Naive thymus-derived CD4-positive, alpha-beta T cell (primary cell): ENCODE data around the gene SMIM9. TPM values are rescaled to one million over a fixed set of nuclear protein-coding genes. Genes with fewer than 3 reads are reported as not detected.
A peak's percentile ranks its signal among the peaks of the same experiment; 100 is the strongest.
"Not testable (repeated sequence)": the region's sequence is repeated elsewhere in the genome, so short reads cannot be mapped to it uniquely, and the experiment has no call there.

ENCODE experiments used
- ATAC-seq: fragments of 150-1000 bp; cut with Tn5 transposase; 2 replicates; pipeline ENCODE4 v1.10.0; 2021; ENCODE audit warnings: mild to moderate bottlenecking, moderate library complexity
- CTCF ChIA-PET: fragments of 350-600 bp; sonication (Branson Sonifier 250); formaldehyde crosslinking; loops from one replicate; lab custom pipeline; 2021; ENCODE audit warnings: antibody characterized with exemption; lab: Charles Lee
- POLR2A ChIA-PET: fragments of 350-600 bp; sonication (Branson Sonifier 250); formaldehyde crosslinking; loops from one replicate; lab custom pipeline; 2021; ENCODE audit warnings: antibody characterized with exemption, inconsistent platforms; lab: Charles Lee
- DNase-seq, 9 donors: peaks; one replicate each; pipeline versions ENCODE4 v3.0.0 to v3.0.0-alpha.2; 2020 to 2022; ENCODE audit warnings: mixed read lengths in 1 of 9
- H3K27ac ChIP-seq: one replicate; pipeline ENCODE4 v1.7.0; 2013; ENCODE audit warnings: mild to moderate bottlenecking, low read depth, low read length, moderate library complexity
- H3K27me3 ChIP-seq, 2 donors: one replicate each; pipeline ENCODE4 v1.7.0; 2013; ENCODE audit warnings: low read length in 2 of 2, mild to moderate bottlenecking in 2 of 2, moderate library complexity in 2 of 2; ENCODE audit not compliant: control insufficient read depth in 2 of 2, insufficient read depth in 2 of 2
- H3K36me3 ChIP-seq, 3 experiments: 1 replicate in 2 of 3; 2 replicates in 1 of 3; pipeline ENCODE4 v1.7.0; 2013; ENCODE audit warnings: low read length in 3 of 3, mild to moderate bottlenecking in 3 of 3, moderate library complexity in 1 of 3; ENCODE audit not compliant: insufficient read depth in 3 of 3, control insufficient read depth in 2 of 3
- H3K4me1 ChIP-seq, 2 donors: one replicate each; pipeline ENCODE4 v1.7.0; 2013; ENCODE audit warnings: low read length in 2 of 2, mild to moderate bottlenecking in 2 of 2, moderate library complexity in 1 of 2; ENCODE audit not compliant: control insufficient read depth in 2 of 2, insufficient read depth in 2 of 2
- H3K4me3 ChIP-seq: 2 replicates; pipeline ENCODE4 v1.7.0; 2013; ENCODE audit warnings: mild to moderate bottlenecking, low read length
- H3K9me3 ChIP-seq, 3 experiments: 1 replicate in 2 of 3; 2 replicates in 1 of 3; pipeline ENCODE4 v1.7.0; 2013; ENCODE audit warnings: low read length in 3 of 3; ENCODE audit not compliant: control insufficient read depth in 2 of 3
- H3K27ac Mint-ChIP-seq, 9 donors: one replicate each; pipeline ENCODE4 v1.8.0; 2020 to 2022; ENCODE audit warnings: mixed read lengths in 9 of 9, mild to moderate bottlenecking in 8 of 9, moderate library complexity in 5 of 9, inconsistent platforms in 2 of 9
- H3K27me3 Mint-ChIP-seq, 5 donors: one replicate each; pipeline ENCODE4 v1.8.0; 2021 to 2022; ENCODE audit warnings: mixed read lengths in 5 of 5, mild to moderate bottlenecking in 1 of 5
- H3K36me3 Mint-ChIP-seq, 5 donors: one replicate each; pipeline ENCODE4 v1.8.0; 2020 to 2022; ENCODE audit warnings: mixed read lengths in 5 of 5, mild to moderate bottlenecking in 3 of 5, inconsistent platforms in 1 of 5
- H3K4me1 Mint-ChIP-seq, 7 donors: one replicate each; pipeline ENCODE4 v1.8.0; 2020 to 2022; ENCODE audit warnings: mixed read lengths in 7 of 7, mild to moderate bottlenecking in 3 of 7, inconsistent platforms in 1 of 7
- H3K4me3 Mint-ChIP-seq, 10 donors: one replicate each; pipeline ENCODE4 v1.8.0; 2020 to 2022; ENCODE audit warnings: mild to moderate bottlenecking in 10 of 10, mixed read lengths in 10 of 10, moderate library complexity in 6 of 10, inconsistent platforms in 2 of 10
- H3K9me3 Mint-ChIP-seq, 11 donors: one replicate each; pipeline ENCODE4 v1.8.0; 2020 to 2022; ENCODE audit warnings: mixed read lengths in 11 of 11, mild to moderate bottlenecking in 4 of 11, inconsistent platforms in 1 of 11, moderate library complexity in 1 of 11
- intact Hi-C, 2 donors: fragments of 100-400 bp; cut with micrococcal nuclease; formaldehyde crosslinking; loops; one replicate each; pipeline ENCODE4 v1.15.1; 2023
- polyA plus RNA-seq, 2 donors: library from polyadenylated mRNA; unstranded; fragments of 300-500 nt; fragmentation: Illumina TruSeq; gene quantifications; one replicate each; pipeline ENCODE4 v1.2.3, GENCODE V29; 2021
- total RNA-seq, 6 experiments: library from RNA in 5 of 6; stranded (reverse) in 5 of 6; gene quantifications; 1 replicate in 5 of 6; 2 replicates in 1 of 6; pipeline ENCODE4 v1.2.3 and lab custom pipeline; 2021 to 2026

The SMIM9 gene
- total and polyA plus RNA-seq, 7 experiments from 2014 or later, result not detected

DNA sequence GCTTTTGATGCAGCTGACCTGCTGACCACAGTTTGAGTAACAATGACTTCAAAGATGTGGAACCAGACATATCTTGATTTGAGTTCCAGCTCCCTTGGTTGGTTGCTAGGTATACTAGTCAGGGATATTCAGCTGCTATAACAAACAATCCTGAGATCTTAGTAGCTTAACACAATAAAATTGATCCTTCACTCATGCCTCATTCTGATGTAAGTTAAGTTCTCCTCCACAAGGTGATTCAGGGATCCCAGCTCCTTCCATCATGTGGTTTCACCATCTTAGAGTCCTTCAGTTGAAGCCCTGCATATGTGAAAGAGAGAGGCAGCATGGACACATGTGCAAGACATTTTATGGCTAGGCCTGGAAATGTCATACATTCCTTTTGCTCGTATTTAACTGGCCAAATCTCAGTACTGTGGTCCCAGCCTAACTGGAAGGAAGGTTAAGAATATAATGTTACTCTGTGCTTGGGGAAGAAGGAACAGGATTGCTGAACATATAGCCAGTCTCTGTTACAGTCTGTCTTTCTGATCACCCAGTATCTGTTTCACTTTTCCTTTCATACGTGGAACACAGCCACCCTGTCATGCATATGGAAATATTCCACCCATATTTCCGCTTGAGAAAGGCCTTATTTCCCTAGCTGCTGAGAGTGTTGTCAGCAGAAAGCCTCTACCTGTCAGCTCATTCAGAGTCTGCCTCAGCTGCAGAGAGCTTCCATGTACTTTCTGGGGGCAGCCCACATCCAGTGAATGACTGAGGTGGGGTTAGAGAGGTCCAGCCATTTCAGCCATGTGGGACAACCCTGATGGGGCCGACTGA is 7.1 kb downstream of the SMIM9 start:
- no peak overlapping the region for H3K27ac ChIP-seq
- ATAC-seq, result peak; percentile 34
- POLR2A ChIA-PET, result no interaction called here

DNA sequence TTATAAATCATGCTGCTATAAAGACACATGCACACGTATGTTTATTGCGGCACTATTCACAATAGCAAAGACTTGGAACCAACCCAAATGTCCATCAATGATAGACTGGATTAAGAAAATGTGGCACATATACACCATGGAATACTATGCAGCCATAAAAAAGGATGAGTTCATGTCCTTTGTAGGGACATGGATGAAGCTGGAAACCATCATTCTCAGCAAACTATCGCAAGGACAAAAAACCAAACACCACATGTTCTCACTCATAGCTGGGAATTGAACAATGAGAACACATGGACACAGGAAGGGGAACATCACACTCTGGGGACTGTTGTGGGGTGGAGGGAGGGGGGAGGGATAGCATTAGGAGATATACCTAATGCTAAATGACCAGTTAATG is 8.9 kb downstream of the SMIM9 start:
- H3K4me1 ChIP-seq, H3K4me3 ChIP-seq, DNase-seq, H3K27ac Mint-ChIP-seq, CTCF ChIA-PET, H3K36me3 Mint-ChIP-seq, H3K27me3 Mint-ChIP-seq, H3K4me3 Mint-ChIP-seq, H3K36me3 ChIP-seq, intact Hi-C loops, H3K27me3 ChIP-seq, POLR2A ChIA-PET, H3K9me3 Mint-ChIP-seq, ATAC-seq, H3K27ac ChIP-seq, H3K9me3 ChIP-seq: not testable (repeated sequence)
- H3K4me1 Mint-ChIP-seq, result peaks cover 0 to 27% (median 0%) of the 10 kb centered on the region in 7 donors

More for the DNA sequence above, 7.1 kb downstream of the SMIM9 start:
- Mint-ChIP-seq H3K36me3 (peaks cover 0 to 1% (median 0%) of the 10 kb centered on the region in 5 donors), H3K4me3 (peak overlapping the region in 4 of 10 donors; percentile 26 to 68 (median 33)), H3K4me1 (peaks cover 0 to 25% (median 0%) of the 10 kb centered on the region in 7 donors), H3K27ac (peak overlapping the region in 3 of 9 donors; percentile 38 to 87 (median 43)), H3K9me3 (no peaks in the 10 kb centered on the region), H3K27me3 (peaks cover 0 to 4% (median 0%) of the 10 kb centered on the region in 5 donors)
- DNase-seq, result peak in 2 of 9 donors; percentile 12
- no peak overlapping the region for H3K4me3 ChIP-seq
- H3K4me1 ChIP-seq, result no peaks in the 10 kb centered on the region
- CTCF ChIA-PET, result interaction anchor here (1.4 kb wide), 1 partner anchor 13 kb away, joined by 3 read pairs; no protein-coding TSS in a partner anchor
- H3K36me3 ChIP-seq, result no peaks in the 10 kb centered on the region
- no peaks in the 10 kb centered on the region for H3K9me3 ChIP-seq
- no peaks in the 10 kb centered on the region for H3K27me3 ChIP-seq
- intact Hi-C loops, result no loop called here

DNA sequence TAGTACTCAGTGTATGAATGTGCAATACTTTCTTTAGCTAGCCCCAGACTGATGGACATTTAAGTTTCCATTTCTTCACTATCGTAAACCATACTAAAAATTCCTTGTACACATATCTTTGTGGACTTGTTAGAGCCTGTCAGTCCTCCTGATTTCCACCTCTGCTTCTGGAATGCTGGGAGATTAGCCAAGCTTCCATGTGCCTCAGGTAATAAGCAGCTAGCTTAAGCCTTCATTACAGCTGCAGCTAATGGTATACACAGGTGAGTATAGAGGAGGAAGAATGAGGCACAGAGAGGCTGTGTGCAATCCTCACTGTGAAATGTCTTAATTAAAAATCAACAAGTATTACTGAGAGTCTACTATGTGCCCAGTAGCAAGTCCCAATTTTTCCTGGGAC is 9.8 kb downstream of the SMIM9 start:
- Mint-ChIP-seq H3K4me1 (peaks cover 0 to 18% (median 0%) of the 10 kb centered on the region in 7 donors), H3K9me3 (no peaks in the 10 kb centered on the region), H3K27ac (no peak overlapping the region), H3K27me3 (peaks cover 0 to 7% (median 0%) of the 10 kb centered on the region in 5 donors), H3K36me3 (no peaks in the 10 kb centered on the region), H3K4me3 (no peak overlapping the region)
- intact Hi-C loops, result no loop called here
- Histone ChIP-seq H3K4me3 (no peak overlapping the region), H3K27ac (no peak overlapping the region), H3K36me3 (no peaks in the 10 kb centered on the region), H3K4me1 (no peaks in the 10 kb centered on the region), H3K9me3 (no peaks in the 10 kb centered on the region), H3K27me3 (no peaks in the 10 kb centered on the region)
- ChIA-PET POLR2A (no interaction called here), CTCF (no interaction called here)
- no peak for DNase-seq
- ATAC-seq, result no peak

DNA sequence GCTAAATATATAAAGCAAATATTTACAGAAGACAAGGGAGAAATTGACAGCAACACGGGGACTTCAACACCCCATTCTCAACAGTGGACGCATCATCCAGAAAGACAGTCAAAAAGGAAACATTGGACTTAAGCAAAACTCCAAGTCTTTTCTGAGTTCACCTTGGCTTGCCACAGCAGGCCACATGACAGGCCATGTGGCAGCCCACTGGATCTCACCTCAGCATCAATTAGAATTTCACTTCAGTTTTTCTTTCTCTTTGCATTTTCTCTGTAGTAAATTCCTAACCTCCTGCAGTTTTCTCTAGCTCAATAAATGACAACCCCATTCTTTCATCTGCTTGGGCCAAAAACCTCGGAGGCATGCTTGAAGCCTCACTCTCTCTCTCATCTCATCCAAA is 12.4 kb downstream of the SMIM9 start:
- Mint-ChIP-seq H3K27me3 (peaks cover 0 to 7% (median 0%) of the 10 kb centered on the region in 5 donors), H3K36me3 (no peaks in the 10 kb centered on the region), H3K4me1 (peaks cover 0 to 2% (median 0%) of the 10 kb centered on the region in 7 donors), H3K27ac (no peak overlapping the region), H3K4me3 (no peak overlapping the region), H3K9me3 (no peaks in the 10 kb centered on the region)
- CTCF ChIA-PET, result no interaction called here
- Histone ChIP-seq H3K27ac (no peak overlapping the region), H3K36me3 (no peaks in the 10 kb centered on the region), H3K9me3 (no peaks in the 10 kb centered on the region), H3K27me3 (no peaks in the 10 kb centered on the region), H3K4me3 (no peak overlapping the region), H3K4me1 (no peaks in the 10 kb centered on the region)
- POLR2A ChIA-PET, result no interaction called here
- ATAC-seq (no peak), DNase-seq (no peak)
- intact Hi-C loops, result no loop called here

DNA sequence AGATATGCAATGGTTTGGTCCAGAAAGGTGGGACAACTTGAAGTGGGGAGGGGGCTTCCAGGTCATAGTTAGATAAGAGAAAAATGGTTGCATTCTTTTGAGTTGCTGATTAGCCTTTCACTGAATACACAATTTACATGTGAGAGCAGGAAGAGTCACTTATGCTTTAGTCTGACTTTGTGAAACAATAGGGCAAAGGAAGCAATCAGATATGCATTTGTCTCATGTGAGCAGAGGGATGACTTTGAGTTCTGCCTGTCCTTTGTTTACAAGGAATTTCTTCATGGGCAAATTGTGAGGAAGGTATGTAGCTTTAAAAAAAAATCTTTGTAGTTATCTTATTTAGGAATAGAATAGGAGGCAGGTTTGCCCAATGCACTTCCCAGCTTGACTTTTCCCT is 12.9 kb downstream of the SMIM9 start:
- ATAC-seq (no peak), DNase-seq (no peak)
- H3K4me1 Mint-ChIP-seq, result peaks cover 0 to 2% (median 0%) of the 10 kb centered on the region in 7 donors
- H3K27me3 Mint-ChIP-seq, result peaks cover 0 to 7% (median 0%) of the 10 kb centered on the region in 5 donors
- intact Hi-C loops, result no loop called here
- no peaks in the 10 kb centered on the region for H3K4me1 ChIP-seq
- H3K27ac Mint-ChIP-seq, result no peak overlapping the region
- ChIA-PET CTCF (no interaction called here), POLR2A (no interaction called here)
- no peaks in the 10 kb centered on the region for H3K36me3 Mint-ChIP-seq
- no peak overlapping the region for H3K4me3 ChIP-seq
- H3K9me3 ChIP-seq, result no peaks in the 10 kb centered on the region
- H3K36me3 ChIP-seq, result no peaks in the 10 kb centered on the region
- H3K4me3 Mint-ChIP-seq, result no peak overlapping the region
- no peak overlapping the region for H3K27ac ChIP-seq
- H3K9me3 Mint-ChIP-seq, result no peaks in the 10 kb centered on the region
- no peaks in the 10 kb centered on the region for H3K27me3 ChIP-seq

DNA sequence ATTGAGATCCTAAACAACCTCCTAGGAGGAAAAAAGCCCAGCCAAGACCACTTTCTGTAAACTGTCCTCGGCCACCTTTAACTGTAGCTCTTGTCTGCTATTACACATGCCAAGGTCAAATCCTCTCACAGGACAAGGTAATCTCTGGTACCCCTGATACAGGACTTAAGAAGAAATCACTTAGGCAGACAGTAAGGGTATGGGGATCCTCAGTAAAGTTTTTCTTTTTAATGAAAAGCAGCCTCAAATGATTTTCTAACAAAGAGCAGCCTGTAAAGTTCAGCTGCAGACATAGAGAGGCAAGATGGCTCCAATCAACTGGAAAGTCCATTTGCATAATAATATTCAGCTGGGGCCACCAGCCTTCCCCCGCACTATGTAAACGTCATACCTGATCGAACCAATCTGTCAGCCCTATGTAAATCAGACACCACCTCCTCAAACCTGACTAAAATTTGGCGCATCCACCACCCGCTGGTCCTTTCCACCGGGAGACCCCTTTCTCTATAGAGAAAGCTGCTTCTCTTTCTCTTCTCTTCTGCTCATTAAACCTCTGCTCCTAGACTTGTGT is 14.6 kb downstream of the SMIM9 start:
- ATAC-seq (no peak), DNase-seq (no peak)
- intact Hi-C loops, result no loop called here
- H3K27me3 Mint-ChIP-seq, result peaks cover 0 to 10% (median 0%) of the 10 kb centered on the region in 5 donors
- Histone ChIP-seq H3K27ac (no peak overlapping the region), H3K4me3 (no peak overlapping the region), H3K36me3 (no peaks in the 10 kb centered on the region), H3K9me3 (no peaks in the 10 kb centered on the region), H3K4me1 (no peaks in the 10 kb centered on the region), H3K27me3 (no peaks in the 10 kb centered on the region)
- H3K4me3 Mint-ChIP-seq, result no peak overlapping the region
- ChIA-PET CTCF (no interaction called here), POLR2A (interaction anchor here (0.6 kb wide), 1 partner anchor 23 kb away, joined by 3 read pairs; no protein-coding TSS in a partner anchor)
- H3K9me3 Mint-ChIP-seq, result no peaks in the 10 kb centered on the region
- peaks cover 0 to 2% (median 0%) of the 10 kb centered on the region in 7 donors for H3K4me1 Mint-ChIP-seq
- H3K36me3 Mint-ChIP-seq, result no peaks in the 10 kb centered on the region
- H3K27ac Mint-ChIP-seq, result no peak overlapping the region
